ENCODE results near the gene URB1. TPM values are rescaled to one million over a fixed set of nuclear protein-coding genes. Genes with fewer than 3 reads are reported as not detected.
A peak's percentile ranks its signal among the peaks of the same experiment; 100 is the strongest.

URB1 gene
- total RNA-seq, 4 donors from 2014 or later = 18.3 to 26.9 (median 20.7) TPM

GRCh38 chr21:32333953-32334673, 58.7 kb downstream of the URB1 start:
- no peak for TF ChIP-seq POLR2A (IDR thresholded peaks at IDR 0.05)
- TF ChIP-seq CTCF (IDR thresholded peaks at IDR 0.05) = no peak
- TF ChIP-seq POLR2AphosphoS5 (IDR thresholded peaks at IDR 0.05) = no peak
- no peak for TF ChIP-seq EP300 (IDR thresholded peaks at IDR 0.05)
- peaks cover 0 to 79% of the 10 kb centered on the region in 2 donors for H3K36me3 ChIP-seq
- no peak for ATAC-seq
- 86 to 93% methylated on average over 8 to 11 of the region's 19 CpGs for WGBS, 2 donors (ENCODE audit: low coverage in 1 of 2)
- H3K9me3 ChIP-seq = no peaks in the 10 kb centered on the region
- H3K27me3 ChIP-seq = no peaks in the 10 kb centered on the region
- H3K4me1 ChIP-seq = peaks cover 0 to 25% (median 7%) of the 10 kb centered on the region in 3 donors
- H3K27ac ChIP-seq = peak overlapping the region in 1 of 4 donors; percentile 34
- H3K4me3 ChIP-seq = no peak overlapping the region

- peaks cover 0 to 63% of the 10 kb centered on the region in 2 donors for H3K36me3 ChIP-seq
- TF ChIP-seq POLR2AphosphoS5 (IDR thresholded peaks at IDR 0.05) (no peak), POLR2A (IDR thresholded peaks at IDR 0.05) (no peak), CTCF (IDR thresholded peaks at IDR 0.05) (no peak), EP300 (IDR thresholded peaks at IDR 0.05) (no peak)
- no peak overlapping the region for H3K27ac ChIP-seq
- peaks cover 4 to 41% (median 19%) of the 10 kb centered on the region in 3 donors for H3K4me1 ChIP-seq
- no peak overlapping the region for H3K4me3 ChIP-seq
- H3K9me3 ChIP-seq = no peaks in the 10 kb centered on the region
- no peak for ATAC-seq
- H3K27me3 ChIP-seq = no peaks in the 10 kb centered on the region
- 100% methylated on average over 1 of the region's 1 CpG for WGBS, 2 donors (ENCODE audit: low coverage in 1 of 2)
These were observed 60.3 kb downstream of the URB1 start for GRCh38 chr21:32332463-32332951.

GRCh38 chr21:32331444-32332305, 61.1 kb downstream of the URB1 start:
- Histone ChIP-seq H3K4me3 (no peak overlapping the region), H3K4me1 (peaks cover 4 to 36% (median 19%) of the 10 kb centered on the region in 3 donors), H3K27me3 (no peaks in the 10 kb centered on the region), H3K9me3 (no peaks in the 10 kb centered on the region), H3K36me3 (peaks cover 0 to 58% of the 10 kb centered on the region in 2 donors), H3K27ac (peak overlapping the region in 3 of 4 donors; percentile 17 to 87 (median 86))
- TF ChIP-seq CTCF (IDR thresholded peaks at IDR 0.05) (no peak), POLR2A (IDR thresholded peaks at IDR 0.05) (no peak), EP300 (IDR thresholded peaks at IDR 0.05) (no peak), POLR2AphosphoS5 (IDR thresholded peaks at IDR 0.05) (no peak)
- ATAC-seq = no peak
- WGBS, 2 donors (ENCODE audit: low coverage in 1 of 2) = 87 to 92% methylated on average over 2 to 7 of the region's 9 CpGs

GRCh38 chr21:32330784-32331311, 62.0 kb downstream of the URB1 start:
- 83 to 87% methylated on average over 1 to 4 of the region's 4 CpGs for WGBS, 2 donors (ENCODE audit: low coverage in 1 of 2)
- peak overlapping the region in 2 of 4 donors; percentile 86 to 87 for H3K27ac ChIP-seq

More at GRCh38 chr21:32330784-32331311, 62.0 kb downstream of the URB1 start:
- no peak for ATAC-seq
- TF ChIP-seq POLR2A (IDR thresholded peaks at IDR 0.05) = no peak
- no peak for TF ChIP-seq CTCF (IDR thresholded peaks at IDR 0.05)
- no peak for TF ChIP-seq EP300 (IDR thresholded peaks at IDR 0.05)
- no peak for TF ChIP-seq POLR2AphosphoS5 (IDR thresholded peaks at IDR 0.05)
- H3K4me3 ChIP-seq = no peak overlapping the region
- no peaks in the 10 kb centered on the region for H3K9me3 ChIP-seq
- peaks cover 4 to 35% (median 19%) of the 10 kb centered on the region in 3 donors for H3K4me1 ChIP-seq
- H3K36me3 ChIP-seq = peaks cover 0 to 55% of the 10 kb centered on the region in 2 donors
- H3K27me3 ChIP-seq = no peaks in the 10 kb centered on the region
